ENCODE results near the gene AFTPH.

DNA sequence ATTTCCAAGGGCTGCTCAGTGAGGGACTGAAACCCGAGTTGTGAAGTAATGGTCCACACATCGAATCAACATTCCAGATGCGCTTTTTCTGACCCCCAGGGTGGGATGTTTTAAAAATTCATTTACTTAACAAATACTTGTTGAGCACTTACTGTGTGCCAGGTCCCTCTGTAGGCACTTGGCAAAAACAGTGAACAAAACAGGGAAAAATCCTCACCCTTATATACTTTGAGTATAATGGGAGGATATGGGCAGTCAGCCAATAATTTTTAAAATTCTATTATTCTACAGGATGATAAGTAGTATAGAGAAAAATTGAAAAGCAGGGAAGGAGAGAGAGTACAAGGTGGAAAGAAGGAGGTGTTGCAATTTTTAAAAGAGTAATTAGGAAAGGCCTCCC lies 31.3 kb upstream of the AFTPH start:
- no peak for TF ChIP-seq FOXM1 (IDR thresholded peaks at IDR 0.05; ENCODE audit: borderline replicate concordance, low read depth)
- TF ChIP-seq TAF1 (IDR thresholded peaks at IDR 0.05; ENCODE audit: low read depth): no peak
